Prostate gland (tissue), 2 donors: Measurements from ENCODE around the gene GPAT3. TPM values are rescaled to one million over a fixed set of nuclear protein-coding genes. Genes with fewer than 3 reads are reported as not detected.
A peak's percentile ranks its signal among the peaks of the same experiment; 100 is the strongest.
"Not testable (repeated sequence)": the region's sequence is repeated elsewhere in the genome, so short reads cannot be mapped to it uniquely, and the experiment has no call there.

Source experiments
- DNase-seq: peaks from one replicate; pipeline ENCODE4 v3.0.0-alpha.2; 2019; ENCODE audit warnings: low spot score
- H3K27ac ChIP-seq, 2 donors: fragments of 200-600 bp; sonication (generic); 2 replicates each; pipeline ENCODE4 v1.5.1; 2017 to 2019
- H3K27me3 ChIP-seq: fragments of 200-600 bp; sonication (generic); replicated peaks from 2 replicates; pipeline ENCODE4 v1.5.1; 2019; ENCODE audit not compliant: insufficient read depth
- H3K36me3 ChIP-seq, 2 donors: fragments of 200-600 bp; sonication (generic); 1 replicate in 1 of 2; 2 replicates in 1 of 2; pipeline versions ENCODE4 v1.5.1 to v1.8.1; 2017 to 2019
- H3K4me1 ChIP-seq: fragments of 200-600 bp; sonication (generic); replicated peaks from 2 replicates; pipeline ENCODE4 v1.5.1; 2019
- H3K4me3 ChIP-seq, 2 donors: fragments of 200-600 bp; sonication (generic); 2 replicates each; pipeline ENCODE4 v1.5.1; 2017 to 2019
- H3K9me3 ChIP-seq: fragments of 200-600 bp; sonication (generic); 2 replicates; pipeline ENCODE4 v1.5.1; 2017
- CTCF ChIP-seq, 4 experiments: fragments of 200-600 bp in 2 of 4; fragments of 450-650 bp in 2 of 4; sonication (generic) in 2 of 4; IDR thresholded peaks; 1 replicate in 3 of 4; 2 replicates in 1 of 4; pipeline ENCODE4 v1.5.1; 2016 to 2019; ENCODE audit warnings: antibody characterized with exemption in 4 of 4, mild to moderate bottlenecking in 2 of 4, moderate library complexity in 2 of 4
- POLR2A ChIP-seq: fragments of 450-650 bp; IDR thresholded peaks from one replicate; pipeline ENCODE4 v1.6.1; 2016; ENCODE audit warnings: antibody characterized with exemption, mild to moderate bottlenecking
- POLR2AphosphoS5 ChIP-seq: sonication (generic); formaldehyde crosslinking; IDR thresholded peaks from one replicate; pipeline ENCODE4 v1.6.1; 2017; ENCODE audit warnings: antibody characterized with exemption
- WGBS: methylation state at CpG from one replicate; pipeline ENCODE4 v1.1.5; 2018; 5-methylcytosine and 5-hydroxymethylcytosine counted together
- intact Hi-C: fragments of 100-400 bp; cut with DNase I; formaldehyde crosslinking; loops from one replicate; pipeline ENCODE4 v1.14.2; 2022
- total RNA-seq, 2 donors: library from RNA; depleted of rRNA; stranded (reverse); fragments of >200 nt; gene quantifications; one replicate each; pipeline ENCODE4 v1.1.0, GENCODE V29; 2016

The GPAT3 gene
- 1 to 10 TPM; 1.2 to 3.7 TPM for total RNA-seq

- H3K36me3 ChIP-seq = no peaks in the 10 kb centered on the region
- H3K9me3 ChIP-seq = no peaks in the 10 kb centered on the region
- under 1% methylated on average over 62 of the region's 63 CpGs for WGBS
- peak within 1 kb of the TSS; percentile 29 to 31 for H3K27ac ChIP-seq
- TF ChIP-seq CTCF (IDR thresholded peaks at IDR 0.05) (no peak), POLR2AphosphoS5 (peak; percentile 52), POLR2A (peak; percentile 43)
- intact Hi-C loops = no loop called here
- peak; percentile 75 for DNase-seq
- no peaks in the 10 kb centered on the region for H3K27me3 ChIP-seq
- H3K4me3 ChIP-seq = peak within 1 kb of the TSS; percentile 37 to 50
- no peaks in the 10 kb centered on the region for H3K4me1 ChIP-seq
Observed at GRCh38 chr4:83535520-83536361, at the start of gene GPAT3. Gene GPAT3 (plus strand): TSS chr4:83536108. CDS start chr4:83536623, 515 bp downstream.

GRCh38 chr4:83486457-83487129, 49.3 kb upstream of the GPAT3 start:
- Histone ChIP-seq H3K27me3 (no peaks in the 10 kb centered on the region), H3K36me3 (no peaks in the 10 kb centered on the region), H3K4me1 (no peaks in the 10 kb centered on the region), H3K9me3 (no peaks in the 10 kb centered on the region), H3K4me3 (no peak overlapping the region), H3K27ac (no peak overlapping the region)
- TF ChIP-seq POLR2A (no peak), POLR2AphosphoS5 (no peak), CTCF (IDR thresholded peaks at IDR 0.05) (no peak)
- intact Hi-C loops = no loop called here
- DNase-seq = no peak
- 77% methylated on average over 3 of the region's 3 CpGs for WGBS

- no peaks in the 10 kb centered on the region for H3K36me3 ChIP-seq
- whole genome bisulfite sequencing = 28% methylated on average over 1 of the region's 1 CpG
- H3K27me3 ChIP-seq = no peaks in the 10 kb centered on the region
- no peak for TF ChIP-seq POLR2A
- no peak for TF ChIP-seq POLR2AphosphoS5
- TF ChIP-seq CTCF (IDR thresholded peaks at IDR 0.05) = no peak
- H3K4me1 ChIP-seq = no peaks in the 10 kb centered on the region
- H3K4me3 ChIP-seq = no peak overlapping the region
- no peaks in the 10 kb centered on the region for H3K9me3 ChIP-seq
- H3K27ac ChIP-seq = no peak overlapping the region
- intact Hi-C loops = no loop called here
- no peak for DNase-seq
Observed at GRCh38 chr4:83489711-83490326, 46.1 kb upstream of the GPAT3 start.

- no peak overlapping the region for H3K4me3 ChIP-seq
- DNase-seq = no peak
- no peaks in the 10 kb centered on the region for H3K27me3 ChIP-seq
- no peaks in the 10 kb centered on the region for H3K36me3 ChIP-seq
- no peaks in the 10 kb centered on the region for H3K4me1 ChIP-seq
- H3K9me3 ChIP-seq = no peaks in the 10 kb centered on the region
- no peak for TF ChIP-seq POLR2A
- peak in 2 of 4 experiments; percentile 41 to 45 for TF ChIP-seq CTCF (IDR thresholded peaks at IDR 0.05)
- no peak overlapping the region for H3K27ac ChIP-seq
- intact Hi-C loops = no loop called here
- 9% methylated on average over 1 of the region's 1 CpG for WGBS
Observed at GRCh38 chr4:83490876-83491450, 44.9 kb upstream of the GPAT3 start.

GRCh38 chr4:83496085-83496917, 39.6 kb upstream of the GPAT3 start:
- H3K27ac ChIP-seq, H3K27me3 ChIP-seq, H3K4me3 ChIP-seq, H3K4me1 ChIP-seq, DNase-seq, H3K9me3 ChIP-seq, intact Hi-C loops, H3K36me3 ChIP-seq: not testable (repeated sequence)
- WGBS = 63% methylated on average over 8 of the region's 8 CpGs
